ENCODE results near the gene MYO18B. TPM values are rescaled to one million over a fixed set of nuclear protein-coding genes. Genes with fewer than 3 reads are reported as not detected.

MYO18B gene
- total and polyA plus RNA-seq, 2 donors (not counting 3 experiments of a cell fraction or from before 2014, with no cell fraction given): 0.01 TPM; not detected in 1

- DNase-seq (ENCODE audit: low read depth, low spot score) (no peak), FAIRE-seq (no peak)
- Histone ChIP-seq H3K36me3 (ENCODE audit: control insufficient read depth in 2 of 2, extremely low read depth in 1 of 2, insufficient read depth in 2 of 2, low read length in 2 of 2) (no peaks in the 10 kb centered on the region), H2AFZ (ENCODE audit: low read depth, low read length) (no peak overlapping the region), H3K27me3 (ENCODE audit: control insufficient read depth in 2 of 2, insufficient read depth in 2 of 2, low read length in 2 of 2) (no peaks in the 10 kb centered on the region), H3K9me1 (replicated peaks; ENCODE audit: control insufficient read depth, extremely low read depth, insufficient read depth, low read length) (no peaks in the 10 kb centered on the region), H4K20me1 (replicated peaks; ENCODE audit: control insufficient read depth, extremely low read depth, insufficient read depth, low read length) (no peaks in the 10 kb centered on the region), H3K79me2 (ENCODE audit: control insufficient read depth, insufficient read depth, low read length) (no peaks in the 10 kb centered on the region), H3K4me1 (ENCODE audit: control insufficient read depth, extremely low read depth, insufficient read depth, low read length) (no peaks in the 10 kb centered on the region), H3K4me2 (ENCODE audit: insufficient read depth, low read length) (no peak overlapping the region), H3K9me3 (replicated peaks; ENCODE audit: control insufficient read depth, insufficient read depth, low read length) (no peaks in the 10 kb centered on the region), H3K4me3 (replicated peaks in 1 of 3; ENCODE audit: insufficient read depth in 1 of 3, low read depth in 1 of 3, low read length in 3 of 3) (no peak overlapping the region), H3K9ac (replicated peaks; ENCODE audit: extremely low read depth, insufficient read depth, low read length) (no peak overlapping the region), H3K27ac (ENCODE audit: insufficient read depth, low read depth, low read length) (no peak overlapping the region)
- dilution Hi-C loops (cut with MboI; ENCODE audit: extremely low pct_ligation_motif_present, low sequenced_read_pairs) (no loop called here), intact Hi-C loops (cut with micrococcal nuclease) (no loop called here)
- ChIA-PET POLR2A (no interaction called here), CTCF (no interaction called here)
- BruUV-seq (replicated peaks): no TSS peak
- TF ChIP-seq POLR2AphosphoS5 (IDR thresholded peaks at IDR 0.05; ENCODE audit: insufficient read depth, low read depth, low read length) (no peak), GATA2 (IDR thresholded peaks at IDR 0.05; ENCODE audit: insufficient read depth, insufficient read length, low read depth, low read length) (no peak), JUN (IDR thresholded peaks at IDR 0.05; ENCODE audit: borderline replicate concordance, insufficient read depth, insufficient read length, low read depth) (no peak), EZH2 (IDR thresholded peaks at IDR 0.05; ENCODE audit: borderline replicate concordance, low read depth, low read length, severe bottlenecking) (no peak), MAX (IDR thresholded peaks at IDR 0.05; ENCODE audit: insufficient read depth, insufficient read length) (no peak), MYC (IDR thresholded peaks at IDR 0.05; ENCODE audit: low read depth, low read length) (no peak), FOS (IDR thresholded peaks at IDR 0.05; ENCODE audit: borderline replicate concordance, insufficient read depth, low read length) (no peak), CTCF (IDR thresholded peaks at IDR 0.05; ENCODE audit: extremely low read depth in 1 of 2, insufficient read depth in 1 of 2, low read depth in 1 of 2, low read length in 2 of 2) (no peak), POLR2A (IDR thresholded peaks at IDR 0.05; ENCODE audit: low read depth, low read length) (no peak)
These were observed 160.4 kb downstream of the MYO18B start for GRCh38 chr22:25902402-25902801.

All from endothelial cell of umbilical vein (primary cell).